Measurements from ENCODE around the gene FBXL7.
A peak's percentile ranks its signal among the peaks of the same experiment; 100 is the strongest.

Gene FBXL7

DNA sequence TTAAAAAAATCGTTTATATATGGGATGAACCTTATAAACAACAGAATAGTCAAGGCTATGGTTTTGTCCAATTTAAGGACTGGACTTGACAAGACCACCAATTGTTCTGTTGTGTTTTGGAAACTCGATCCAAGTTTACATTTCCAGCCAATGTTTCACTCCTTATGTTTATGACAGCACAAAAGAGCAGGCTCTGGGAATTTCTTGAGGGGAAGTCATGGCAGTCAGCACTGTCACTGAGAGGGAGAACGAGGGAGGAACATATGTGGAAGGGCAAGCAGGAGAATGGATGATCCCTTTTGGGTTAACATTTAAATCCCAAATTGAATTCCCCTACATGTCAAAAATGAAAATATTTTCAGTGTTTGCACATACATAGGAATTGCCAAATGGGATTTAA, 387.1 kb downstream of the FBXL7 start:
- DNase-seq (ENCODE audit: low spot score): no peak

DNA sequence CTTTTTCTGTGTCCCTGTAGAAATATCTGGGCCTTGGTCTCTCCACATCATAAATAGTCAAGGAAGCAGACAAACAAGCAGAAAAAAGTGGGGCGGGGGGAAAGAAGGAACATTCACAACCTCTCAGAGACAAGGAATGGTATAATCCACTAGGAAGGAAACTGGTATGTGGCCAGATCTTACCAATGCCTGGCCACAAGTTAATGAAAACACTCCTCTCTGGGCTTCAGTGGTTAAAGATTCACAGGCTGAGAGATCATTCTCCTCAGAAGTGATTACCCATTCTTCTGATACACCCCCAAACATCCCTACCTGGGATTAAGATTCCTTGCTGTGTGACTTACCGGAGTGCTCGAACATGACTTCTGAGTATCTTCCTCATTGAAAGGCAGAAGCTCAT, 389.0 kb downstream of the FBXL7 start:
- DNase-seq (ENCODE audit: low spot score): no peak

DNA sequence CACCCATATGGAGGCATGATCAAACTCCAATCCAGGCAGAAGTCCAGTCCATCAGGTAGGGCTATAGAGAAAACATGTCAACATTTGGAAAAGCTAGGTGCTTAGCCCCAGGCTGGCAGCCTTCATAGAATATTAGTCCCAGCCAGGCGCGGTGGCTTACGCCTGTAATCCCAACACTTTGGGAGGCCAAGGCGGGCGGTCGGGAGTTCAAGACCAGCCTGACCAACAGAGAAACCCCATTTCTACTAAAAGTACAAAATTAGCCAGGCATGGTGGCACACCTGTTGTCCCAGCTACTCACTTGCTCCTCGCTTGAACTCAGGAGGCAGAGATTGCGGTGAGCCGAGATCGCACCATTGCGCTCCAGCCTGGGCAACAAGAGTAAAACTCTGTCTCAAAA, 393.9 kb downstream of the FBXL7 start:
- DNase-seq (ENCODE audit: low spot score): no peak

DNA sequence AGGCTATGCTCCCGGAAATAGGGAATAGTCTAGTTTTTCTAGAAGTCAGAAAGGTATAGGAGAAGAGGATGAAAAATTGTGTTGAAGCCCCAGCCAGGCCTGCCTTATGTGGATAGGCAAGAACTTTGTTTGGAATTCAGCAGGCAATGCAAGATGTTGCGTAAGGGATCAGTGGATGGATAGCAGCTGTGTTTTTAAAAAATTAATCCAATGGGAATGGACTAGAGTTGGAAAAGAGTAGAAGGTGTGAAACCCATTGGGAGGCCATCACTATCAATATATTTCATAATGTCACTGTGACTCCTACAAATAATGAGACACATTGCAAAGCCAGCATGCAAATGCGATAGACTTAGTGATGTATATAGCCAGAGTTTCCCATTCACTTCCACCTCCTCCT, 397.7 kb downstream of the FBXL7 start:
- no peak for DNase-seq (ENCODE audit: low spot score)

DNA sequence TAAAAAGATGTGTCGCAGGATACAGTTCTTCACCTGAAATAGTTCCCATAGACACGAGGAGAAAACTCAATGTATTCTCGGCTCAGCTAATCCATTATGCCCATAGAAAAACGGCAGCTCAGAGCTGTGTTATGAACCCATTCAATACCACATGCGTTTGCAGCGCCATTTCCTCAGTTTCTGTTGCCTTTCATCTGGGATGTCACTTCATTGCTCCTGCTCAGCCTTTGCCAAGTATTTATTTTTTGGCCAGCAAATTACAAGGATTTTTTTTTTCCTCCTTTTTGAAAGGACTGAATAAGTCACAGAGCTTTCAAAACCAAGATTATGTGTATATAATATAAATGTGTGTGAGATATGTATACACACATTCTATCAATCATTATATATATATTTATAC, 398.7 kb downstream of the FBXL7 start:
- DNase-seq (ENCODE audit: low spot score): no peak

DNA sequence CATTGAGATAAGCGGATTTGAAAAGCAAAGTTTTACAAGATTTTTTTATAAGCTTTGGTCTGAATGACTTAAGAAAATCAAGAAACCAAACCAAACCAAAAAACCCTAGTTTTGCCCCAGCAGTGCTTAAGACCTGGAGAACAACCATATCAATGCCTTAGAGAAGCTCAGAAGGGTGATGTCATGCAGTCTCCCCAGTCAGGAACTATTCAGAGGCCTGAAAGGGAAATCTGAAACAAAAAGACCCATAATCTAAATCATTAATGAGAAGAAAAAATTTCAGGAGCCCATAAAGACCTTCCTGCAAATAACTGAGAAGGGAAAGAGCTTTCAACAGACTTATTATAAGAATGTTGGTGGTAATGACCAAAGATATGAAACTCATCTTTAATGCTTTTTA, 399.5 kb downstream of the FBXL7 start:
- DNase-seq (ENCODE audit: low spot score): no peak

DNA sequence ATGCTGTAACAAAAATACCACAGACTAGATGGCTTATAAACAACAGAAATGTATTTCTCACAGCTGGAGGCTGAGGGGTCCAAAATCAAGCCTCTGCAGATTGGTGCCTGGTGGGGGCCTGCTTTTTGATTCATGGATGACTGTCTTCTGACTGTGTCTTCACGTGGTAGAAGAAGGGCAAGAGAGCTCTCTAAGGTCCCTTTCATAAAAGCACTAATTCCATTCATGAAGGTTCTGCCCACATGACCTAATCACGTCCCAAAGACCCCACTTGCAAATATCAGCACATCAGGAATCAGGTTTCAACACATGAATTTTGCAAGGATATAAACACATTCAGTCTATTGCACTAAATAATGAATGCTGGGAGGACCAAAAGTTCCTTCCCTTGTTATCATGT, 401.2 kb downstream of the FBXL7 start:
- DNase-seq (ENCODE audit: low spot score): peak; percentile 13

DNA sequence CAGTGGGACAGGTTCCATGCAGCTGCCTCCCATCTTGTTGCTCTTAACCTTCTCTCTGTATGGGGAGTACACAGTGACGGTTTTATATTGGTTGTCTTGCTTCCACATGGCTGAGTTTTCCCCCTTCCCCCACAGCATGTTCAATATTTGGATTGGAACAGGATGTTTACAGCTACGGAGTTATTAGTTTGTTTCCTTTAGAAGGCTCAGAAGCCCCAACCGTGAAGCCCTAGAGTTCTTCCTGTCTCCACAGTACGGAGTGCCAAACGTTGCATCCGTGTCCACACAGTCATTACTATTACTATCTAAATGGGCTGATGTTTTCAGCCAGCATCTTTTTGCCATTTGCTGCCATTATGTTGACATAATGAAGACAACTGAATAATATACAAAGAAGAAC, 402.1 kb downstream of the FBXL7 start:
- DNase-seq (ENCODE audit: low spot score): no peak

DNA sequence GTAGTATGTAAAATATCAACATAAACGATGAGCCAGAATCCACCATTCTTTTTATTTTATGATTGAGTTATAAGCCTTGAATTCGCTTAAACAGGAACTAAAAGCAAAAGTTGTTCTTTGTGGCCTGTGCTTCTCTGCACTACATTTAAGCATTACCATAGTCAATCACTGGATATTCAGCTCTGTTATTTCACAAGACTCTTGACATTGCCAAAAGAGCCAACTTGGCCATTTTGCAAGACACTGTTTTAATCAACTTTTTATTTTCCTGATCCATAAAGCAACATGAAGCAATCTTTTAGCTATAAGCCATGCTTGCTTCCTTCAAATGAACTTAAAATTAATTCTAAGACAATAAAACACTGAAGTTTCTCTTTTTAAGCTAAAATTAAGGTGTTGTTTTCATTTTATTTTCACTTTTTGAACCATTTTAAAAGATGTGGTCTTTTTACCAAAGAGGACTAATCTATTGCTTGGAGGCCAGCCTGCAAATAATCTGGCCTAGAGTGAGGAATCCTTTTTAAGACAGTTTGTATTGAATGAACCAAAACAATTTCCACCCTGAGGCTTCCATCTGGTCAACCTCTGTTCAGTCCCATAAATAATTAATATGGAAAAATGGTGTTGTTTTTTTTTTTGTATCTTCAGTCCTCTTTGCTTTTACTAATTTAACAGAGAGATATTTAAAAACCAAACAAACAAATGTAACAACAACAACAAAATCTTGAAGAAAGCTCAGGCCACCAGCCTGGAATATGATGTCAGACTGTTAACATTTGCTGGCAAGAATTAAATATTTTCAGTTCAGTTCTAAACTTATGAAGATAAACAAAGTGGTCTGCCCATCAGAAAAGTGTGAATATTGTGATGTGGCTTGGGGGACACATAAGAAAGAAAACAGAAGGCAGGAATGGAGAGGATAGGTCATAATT, 405.2 kb downstream of the FBXL7 start:
- no peak for DNase-seq (ENCODE audit: low spot score)

DNA sequence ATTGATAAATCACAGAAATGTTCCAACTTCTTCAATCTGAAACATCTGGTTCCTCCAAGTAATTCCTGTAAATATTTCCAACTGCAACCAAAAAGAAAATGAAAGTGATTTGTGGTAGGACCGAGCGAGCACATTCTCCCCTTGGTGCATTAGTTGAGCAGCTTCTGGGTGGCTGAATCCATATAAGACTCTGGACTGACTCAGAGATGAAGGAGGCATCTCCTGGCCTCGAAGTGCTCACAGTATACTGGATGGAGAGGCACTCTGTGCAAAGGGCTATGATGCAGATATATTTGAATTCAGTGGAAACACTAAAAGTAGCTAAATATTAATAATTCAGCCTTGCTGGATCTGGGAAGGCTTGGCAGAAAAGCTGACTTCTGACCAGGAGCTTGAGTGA, 414.7 kb downstream of the FBXL7 start:
- DNase-seq (ENCODE audit: low spot score): no peak

DNA sequence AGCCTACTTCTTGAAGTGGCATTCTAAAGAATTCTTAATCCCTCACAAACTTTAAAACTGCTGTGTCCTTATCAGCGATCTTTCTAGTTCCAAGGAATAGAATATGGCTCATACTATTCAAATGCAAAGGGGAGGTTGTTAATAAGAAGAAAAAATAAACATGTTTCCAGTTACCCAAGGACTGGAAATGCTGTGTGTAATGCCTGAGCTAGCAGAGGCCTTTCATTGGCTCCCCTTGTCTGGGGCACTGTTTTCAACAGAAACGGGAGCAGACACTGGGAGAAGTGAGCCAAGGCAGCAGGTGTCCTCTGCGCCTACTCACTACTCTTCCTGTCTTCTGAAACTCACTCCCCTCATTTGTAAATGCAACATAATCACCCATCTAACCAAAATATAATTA, 426.6 kb downstream of the FBXL7 start:
- DNase-seq (ENCODE audit: low spot score): no peak

DNA sequence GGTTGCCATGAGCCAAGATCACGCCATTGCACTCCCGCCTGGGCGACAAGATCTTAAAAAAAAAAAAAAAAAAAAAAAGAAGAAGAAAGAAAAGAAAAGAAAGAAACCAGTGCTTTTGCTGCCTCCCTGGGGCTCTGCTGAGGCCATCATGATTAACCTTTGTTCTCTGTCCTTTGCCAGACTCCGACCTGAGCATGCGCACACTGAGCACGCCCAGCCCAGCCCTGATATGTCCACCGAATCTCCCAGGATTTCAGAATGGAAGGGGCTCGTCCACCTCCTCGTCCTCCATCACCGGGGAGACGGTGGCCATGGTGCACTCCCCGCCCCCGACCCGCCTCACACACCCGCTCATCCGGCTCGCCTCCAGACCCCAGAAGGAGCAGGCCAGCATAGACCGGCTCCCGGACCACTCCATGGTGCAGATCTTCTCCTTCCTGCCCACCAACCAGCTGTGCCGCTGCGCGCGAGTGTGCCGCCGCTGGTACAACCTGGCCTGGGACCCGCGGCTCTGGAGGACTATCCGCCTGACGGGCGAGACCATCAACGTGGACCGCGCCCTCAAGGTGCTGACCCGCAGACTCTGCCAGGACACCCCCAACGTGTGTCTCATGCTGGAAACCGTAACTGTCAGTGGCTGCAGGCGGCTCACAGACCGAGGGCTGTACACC, 427.9 kb downstream of the FBXL7 start:
- DNase-seq (ENCODE audit: low spot score): no peak

DNA sequence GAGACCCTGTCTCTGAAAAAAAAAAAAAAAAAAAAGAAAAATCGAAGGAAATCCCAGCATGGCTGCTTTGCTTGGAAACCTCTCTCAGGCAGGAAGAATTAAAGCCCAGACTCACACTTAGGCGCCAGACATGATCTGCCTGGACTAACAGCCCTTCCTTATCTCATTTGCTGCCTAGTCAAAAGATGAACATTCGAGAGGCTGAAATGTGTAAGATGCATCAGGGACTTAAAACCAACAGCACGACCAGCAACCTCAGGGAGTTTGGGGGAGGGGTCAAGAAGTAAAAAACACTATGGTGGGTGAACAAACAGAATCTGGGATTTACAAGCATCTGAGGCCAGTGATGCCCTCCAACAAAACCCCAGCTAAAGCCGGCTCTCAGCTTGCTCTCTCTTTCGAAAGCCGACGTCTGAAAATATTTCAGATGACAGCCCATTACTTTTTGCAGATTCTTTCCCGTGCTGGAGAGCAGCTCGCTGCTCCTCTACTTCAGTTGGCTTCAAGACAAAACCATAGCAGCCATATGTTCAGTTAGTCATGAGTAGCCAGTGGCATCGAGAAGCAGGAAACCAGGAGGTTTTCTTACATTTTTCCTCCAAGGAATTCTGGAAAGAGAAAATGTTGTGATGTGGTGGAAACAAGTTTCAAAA, 429.8 kb downstream of the FBXL7 start:
- DNase-seq (ENCODE audit: low spot score): no peak

DNA sequence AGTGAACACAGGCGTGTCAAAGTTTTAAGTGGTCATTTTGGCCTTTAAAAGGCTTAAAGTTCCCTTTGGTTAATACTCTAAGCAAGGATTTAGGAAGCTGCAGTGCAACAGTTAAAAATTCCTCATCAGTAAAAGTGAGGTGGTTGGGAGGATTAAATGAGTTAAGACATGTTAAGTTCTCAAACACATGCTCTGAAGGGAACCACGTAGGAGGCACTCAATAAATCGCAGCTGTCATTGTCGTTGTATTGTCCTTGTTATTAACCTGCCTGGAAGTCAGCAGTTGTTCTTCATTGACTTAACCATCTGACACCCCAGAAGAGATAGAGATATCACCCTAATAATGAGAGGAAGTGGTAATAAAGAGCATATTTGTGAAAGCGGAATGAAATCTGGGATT, 432.1 kb downstream of the FBXL7 start:
- no peak for DNase-seq (ENCODE audit: low spot score)

DNA sequence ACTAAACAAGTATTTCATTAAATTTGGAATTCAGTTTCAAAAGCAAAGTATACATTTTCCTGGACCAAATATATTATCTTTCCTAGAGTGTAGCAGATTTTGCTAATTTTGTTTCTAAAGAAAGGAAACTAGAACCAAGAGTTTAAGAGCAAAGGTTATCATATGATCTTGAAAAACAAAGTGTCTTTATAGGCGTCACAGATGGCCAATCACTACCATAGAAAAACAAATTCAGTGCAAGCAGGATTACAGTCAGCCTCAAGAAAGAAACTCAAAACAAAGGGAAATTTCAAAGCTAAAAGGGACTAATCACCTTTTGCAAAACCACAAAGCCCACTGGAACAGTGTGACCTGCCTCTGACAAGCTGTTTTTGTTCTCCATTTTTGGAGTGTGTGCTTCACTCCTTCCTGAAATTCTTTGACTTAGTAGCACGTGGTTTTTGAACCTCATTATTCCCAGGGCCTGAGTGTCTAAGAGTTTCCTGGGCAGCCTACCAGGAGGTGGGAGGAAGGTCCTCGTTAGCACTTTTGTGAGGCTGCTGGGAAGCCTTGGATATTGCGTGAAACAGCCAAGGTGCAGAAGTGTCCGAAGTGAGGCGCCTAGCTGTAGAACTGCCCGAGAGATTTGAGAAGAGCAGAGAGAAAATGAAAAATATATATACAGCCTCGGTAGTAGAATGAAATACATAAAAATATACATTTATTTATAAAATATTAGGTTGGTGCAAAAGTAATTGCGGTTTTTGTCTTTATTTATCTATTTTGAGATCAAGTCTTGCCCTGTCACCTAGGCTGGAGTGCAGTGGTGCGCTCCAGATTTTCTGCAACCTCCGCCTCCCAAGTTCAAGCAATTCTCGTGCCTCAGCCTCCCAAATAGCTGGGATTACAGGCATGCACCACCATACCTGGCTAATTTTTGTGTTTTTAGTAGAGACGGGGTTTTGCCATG, 433.6 kb downstream of the FBXL7 start:
- peak; percentile 0 for DNase-seq (ENCODE audit: low spot score)

DNA sequence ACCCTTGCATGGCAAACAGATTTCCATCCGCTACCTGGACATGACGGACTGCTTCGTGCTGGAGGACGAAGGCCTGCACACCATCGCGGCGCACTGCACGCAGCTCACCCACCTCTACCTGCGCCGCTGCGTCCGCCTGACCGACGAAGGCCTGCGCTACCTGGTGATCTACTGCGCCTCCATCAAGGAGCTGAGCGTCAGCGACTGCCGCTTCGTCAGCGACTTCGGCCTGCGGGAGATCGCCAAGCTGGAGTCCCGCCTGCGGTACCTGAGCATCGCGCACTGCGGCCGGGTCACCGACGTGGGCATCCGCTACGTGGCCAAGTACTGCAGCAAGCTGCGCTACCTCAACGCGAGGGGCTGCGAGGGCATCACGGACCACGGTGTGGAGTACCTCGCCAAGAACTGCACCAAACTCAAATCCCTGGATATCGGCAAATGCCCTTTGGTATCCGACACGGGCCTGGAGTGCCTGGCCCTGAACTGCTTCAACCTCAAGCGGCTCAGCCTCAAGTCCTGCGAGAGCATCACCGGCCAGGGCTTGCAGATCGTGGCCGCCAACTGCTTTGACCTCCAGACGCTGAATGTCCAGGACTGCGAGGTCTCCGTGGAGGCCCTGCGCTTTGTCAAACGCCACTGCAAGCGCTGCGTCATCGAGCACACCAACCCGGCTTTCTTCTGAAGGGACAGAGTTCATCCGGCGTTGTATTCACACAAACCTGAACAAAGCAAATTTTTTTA, 436.7 kb downstream of the FBXL7 start:
- DNase-seq (ENCODE audit: low spot score): no peak

DNA sequence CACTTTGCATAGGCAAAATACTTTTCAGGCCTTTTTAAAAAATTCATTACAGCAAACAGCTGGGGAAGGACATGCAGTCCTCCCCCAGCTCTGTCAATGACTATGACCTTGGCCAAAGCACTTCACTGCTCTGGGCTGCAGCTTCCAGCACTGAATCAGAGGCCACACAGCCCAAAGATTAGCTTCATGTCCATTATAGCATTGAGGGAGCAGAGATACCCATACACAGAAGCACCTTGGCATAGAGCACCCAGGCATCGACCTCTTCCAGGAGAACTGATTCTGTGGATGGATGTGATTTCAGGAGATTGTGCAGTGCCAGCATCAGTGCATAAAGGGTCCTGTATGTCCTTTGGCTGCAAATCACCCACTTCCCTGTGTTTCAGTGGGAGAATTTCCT, 437.7 kb downstream of the FBXL7 start:
- DNase-seq (ENCODE audit: low spot score): no peak

DNA sequence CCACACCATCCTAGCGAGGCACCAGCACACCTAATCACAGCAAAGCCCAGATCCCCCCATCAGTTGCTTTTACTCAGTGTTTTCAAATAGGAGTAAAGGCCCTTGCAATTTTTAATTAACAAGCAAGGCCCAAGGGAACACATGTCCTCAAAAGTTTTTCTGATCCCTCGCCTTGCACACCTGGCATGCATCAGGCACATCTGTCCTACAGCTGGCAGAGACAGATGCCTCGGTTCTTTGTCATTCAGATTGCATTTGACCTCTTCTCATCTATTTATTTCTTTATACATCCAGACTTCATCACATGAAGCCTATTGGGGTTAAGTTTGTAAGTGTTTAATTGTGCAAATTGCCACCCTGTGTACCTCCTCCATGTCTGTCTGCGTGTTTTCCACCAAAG, 438.2 kb downstream of the FBXL7 start:
- no peak for DNase-seq (ENCODE audit: low spot score)

DNA sequence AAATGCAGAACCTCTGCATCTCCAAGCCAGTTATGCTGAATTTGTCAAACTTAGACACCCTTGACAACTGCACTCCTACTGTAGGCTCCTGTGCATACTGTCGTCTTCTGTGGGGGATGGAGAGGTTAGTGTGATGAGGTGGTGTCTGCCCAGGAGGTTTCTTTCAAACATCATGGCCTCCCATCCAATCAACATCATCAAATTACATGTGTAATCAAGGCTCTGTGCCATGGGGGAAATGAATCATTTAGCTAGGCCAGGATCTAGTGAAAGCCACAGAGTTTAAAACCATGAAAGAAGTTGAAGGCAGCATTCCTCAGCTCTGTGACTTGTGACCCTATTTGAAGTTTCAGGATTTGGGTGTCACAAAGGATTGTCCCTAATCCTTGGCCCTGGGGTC, 439.0 kb downstream of the FBXL7 start:
- no peak for DNase-seq (ENCODE audit: low spot score)

DNA sequence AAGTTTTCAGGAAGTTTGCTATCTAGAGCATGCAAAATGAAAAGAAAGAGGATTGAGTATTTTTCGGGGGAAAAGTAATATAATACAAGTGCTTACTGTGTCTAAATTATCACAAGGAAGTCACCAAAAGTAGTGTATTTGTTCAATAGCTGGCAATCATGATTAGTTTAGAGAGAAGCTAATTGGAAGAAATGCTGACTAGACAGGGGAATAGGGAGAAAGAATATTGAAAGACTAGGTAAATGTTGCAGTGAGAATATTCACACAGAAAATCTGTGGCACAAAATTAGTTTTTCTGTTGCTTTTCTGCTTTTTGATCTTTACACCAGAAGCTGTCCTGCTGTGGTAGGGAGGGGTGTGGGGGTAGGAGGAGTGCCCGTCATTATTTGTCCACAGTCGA, 440.9 kb downstream of the FBXL7 start:
- DNase-seq (ENCODE audit: low spot score): no peak

DNA sequence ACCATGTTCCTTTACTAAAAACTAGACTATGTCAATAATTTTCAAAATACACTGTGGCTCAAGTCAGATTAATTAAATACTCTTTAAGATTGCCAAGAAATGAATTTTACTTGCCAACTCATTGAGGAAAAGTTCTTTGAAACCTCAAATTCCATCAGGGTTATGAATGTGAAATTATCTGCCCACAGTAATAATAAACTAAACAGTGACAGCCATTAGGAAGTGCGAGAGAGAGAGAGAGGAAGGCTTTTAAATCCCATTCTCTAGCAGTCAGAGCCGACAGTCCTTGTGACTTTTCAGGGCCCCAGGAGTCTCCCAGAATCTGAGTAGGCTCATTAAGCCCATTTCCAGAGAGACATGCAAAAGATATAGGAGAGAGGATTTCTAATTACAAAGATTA, 443.5 kb downstream of the FBXL7 start:
- DNase-seq (ENCODE audit: low spot score): no peak

All from COLO829 (cell line).